ENCODE data around the gene MAP3K20. TPM values are rescaled to one million over a fixed set of nuclear protein-coding genes. Genes with fewer than 3 reads are reported as not detected.
A peak's percentile ranks its signal among the peaks of the same experiment; 100 is the strongest.

Gene MAP3K20
- total RNA-seq, 4 donors from 2014 or later = 24.1 to 34.5 (median 25.6) TPM

GRCh38 chr2:173064151-173064805, 11.4 kb upstream of the MAP3K20 start:
- TF ChIP-seq CTCF (IDR thresholded peaks at IDR 0.05) (no peak), POLR2A (IDR thresholded peaks at IDR 0.05) (no peak)
- no peak for DNase-seq
- Histone ChIP-seq H3K4me3 (replicated peaks in 1 of 3) (no peak overlapping the region), H3K36me3 (no peaks in the 10 kb centered on the region), H3K27me3 (no peaks in the 10 kb centered on the region), H3K4me1 (no peaks in the 10 kb centered on the region), H3K27ac (no peak overlapping the region), H3K9me3 (no peaks in the 10 kb centered on the region)
- 79 to 80% methylated on average over 4 of the region's 4 CpGs for WGBS, 2 donors
- intact Hi-C loops (cut with DNase I) = no loop called here

GRCh38 chr2:173066887-173067676, 8.6 kb upstream of the MAP3K20 start:
- TF ChIP-seq CTCF (IDR thresholded peaks at IDR 0.05) = no peak
- TF ChIP-seq POLR2A (IDR thresholded peaks at IDR 0.05) = no peak
- H3K4me1 ChIP-seq = no peaks in the 10 kb centered on the region
- 82 to 86% methylated on average over 6 of the region's 6 CpGs for WGBS, 2 donors
- intact Hi-C loops (cut with DNase I) = no loop called here
- H3K36me3 ChIP-seq = no peaks in the 10 kb centered on the region
- H3K27me3 ChIP-seq = no peaks in the 10 kb centered on the region
- DNase-seq = no peak
- H3K9me3 ChIP-seq = no peaks in the 10 kb centered on the region
- no peak overlapping the region for H3K4me3 ChIP-seq (replicated peaks in 1 of 3)
- H3K27ac ChIP-seq = no peak overlapping the region

- Histone ChIP-seq H3K36me3 (no peaks in the 10 kb centered on the region), H3K27me3 (no peaks in the 10 kb centered on the region), H3K27ac (peak overlapping the region; percentile 87 to 96 (median 94)), H3K9me3 (no peaks in the 10 kb centered on the region), H3K4me1 (peaks cover 6 to 9% of the 10 kb centered on the region in 2 donors), H3K4me3 (replicated peaks in 1 of 3) (peak overlapping the region; percentile 17 to 57 (median 41))
- intact Hi-C loops (cut with DNase I) = loop anchor here (10.0 kb wide), 1 partner anchor 140 kb away; no protein-coding TSS in a partner anchor
- DNase-seq = peak; percentile 9
- TF ChIP-seq CTCF (IDR thresholded peaks at IDR 0.05) (no peak), POLR2A (IDR thresholded peaks at IDR 0.05) (no peak)
- WGBS, 2 donors = 14 to 15% methylated on average over 14 to 16 of the region's 25 CpGs
Observed at GRCh38 chr2:173075056-173075780, 428 bp upstream of the MAP3K20 start.

GRCh38 chr2:173076581-173077345, 1.1 kb downstream of the MAP3K20 start:
- 10 to 14% methylated on average over 27 of the region's 27 CpGs for WGBS, 2 donors
- Histone ChIP-seq H3K4me1 (peaks cover 6 to 11% of the 10 kb centered on the region in 2 donors), H3K36me3 (no peaks in the 10 kb centered on the region), H3K4me3 (replicated peaks in 1 of 3) (peak overlapping the region; percentile 1 to 57 (median 17)), H3K27ac (peak overlapping the region; percentile 87 to 96 (median 94)), H3K27me3 (no peaks in the 10 kb centered on the region), H3K9me3 (no peaks in the 10 kb centered on the region)
- TF ChIP-seq POLR2A (IDR thresholded peaks at IDR 0.05) (no peak), CTCF (IDR thresholded peaks at IDR 0.05) (no peak)
- intact Hi-C loops (cut with DNase I) = loop anchor here (10.0 kb wide), 1 partner anchor 138 kb away; no protein-coding TSS in a partner anchor
- peak; percentile 41 to 48 for DNase-seq

Data from thyroid gland (tissue), 4 donors.